NCI-H460 (cell line): ENCODE data around the gene GJA4. TPM values are rescaled to one million over a fixed set of nuclear protein-coding genes. Genes with fewer than 3 reads are reported as not detected.
A peak's percentile ranks its signal among the peaks of the same experiment; 100 is the strongest.
"Not testable (repeated sequence)": the region's sequence is repeated elsewhere in the genome, so short reads cannot be mapped to it uniquely, and the experiment has no call there.

Experiments
- DNase-seq: peaks from one replicate; pipeline ENCODE4 v3.0.0-alpha.2; 2016; ENCODE audit warnings: low read depth; ENCODE audit errors: extremely low read depth
- total RNA-seq: library from RNA; depleted of rRNA; stranded (reverse); fragments of >200 nt; shearing (Covaris generic); gene quantifications from 2 replicates; pipeline ENCODE4 v1.2.3, GENCODE V29; 2014

GJA4 gene
- total RNA-seq, 1 experiment from 2014 or later, result not detected

DNA sequence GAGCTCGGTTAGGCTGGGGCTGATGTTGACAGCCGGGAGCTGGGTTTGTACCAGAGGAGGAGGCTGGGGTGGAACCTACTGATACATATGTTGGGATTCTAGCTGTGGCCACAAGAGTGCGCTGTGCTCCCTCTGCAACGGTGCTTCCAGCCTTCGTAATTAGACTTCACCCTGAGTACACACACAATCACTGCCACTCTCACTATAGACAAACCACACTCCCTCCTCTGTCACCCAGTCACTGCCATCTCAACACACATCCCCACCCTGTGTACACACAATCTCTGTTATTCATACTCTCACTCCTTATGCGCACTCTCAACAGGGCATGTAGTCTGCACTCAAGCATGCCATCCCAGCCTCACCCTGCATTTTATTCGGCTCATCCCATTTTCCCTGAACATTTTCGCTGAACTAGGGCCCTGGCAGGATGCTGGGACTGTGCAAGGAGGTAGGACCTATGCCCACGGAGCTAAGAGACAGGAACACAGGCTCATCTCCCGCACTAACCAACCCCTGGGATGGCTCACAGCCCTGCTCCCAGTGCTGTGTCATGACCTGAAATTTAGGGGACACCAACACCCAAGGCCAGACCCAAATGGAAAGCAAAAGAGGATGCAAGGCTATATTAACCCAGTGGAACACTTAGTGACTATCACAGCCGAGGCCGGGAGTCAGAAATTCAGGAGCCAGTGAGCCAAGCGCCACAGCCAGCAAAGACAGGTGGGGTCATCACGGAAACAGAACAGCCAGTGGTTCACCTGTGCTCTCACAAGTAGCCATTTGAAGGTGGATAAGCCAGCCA is 6.1 kb upstream of the GJA4 start:
- peak; percentile 38 for DNase-seq

DNA sequence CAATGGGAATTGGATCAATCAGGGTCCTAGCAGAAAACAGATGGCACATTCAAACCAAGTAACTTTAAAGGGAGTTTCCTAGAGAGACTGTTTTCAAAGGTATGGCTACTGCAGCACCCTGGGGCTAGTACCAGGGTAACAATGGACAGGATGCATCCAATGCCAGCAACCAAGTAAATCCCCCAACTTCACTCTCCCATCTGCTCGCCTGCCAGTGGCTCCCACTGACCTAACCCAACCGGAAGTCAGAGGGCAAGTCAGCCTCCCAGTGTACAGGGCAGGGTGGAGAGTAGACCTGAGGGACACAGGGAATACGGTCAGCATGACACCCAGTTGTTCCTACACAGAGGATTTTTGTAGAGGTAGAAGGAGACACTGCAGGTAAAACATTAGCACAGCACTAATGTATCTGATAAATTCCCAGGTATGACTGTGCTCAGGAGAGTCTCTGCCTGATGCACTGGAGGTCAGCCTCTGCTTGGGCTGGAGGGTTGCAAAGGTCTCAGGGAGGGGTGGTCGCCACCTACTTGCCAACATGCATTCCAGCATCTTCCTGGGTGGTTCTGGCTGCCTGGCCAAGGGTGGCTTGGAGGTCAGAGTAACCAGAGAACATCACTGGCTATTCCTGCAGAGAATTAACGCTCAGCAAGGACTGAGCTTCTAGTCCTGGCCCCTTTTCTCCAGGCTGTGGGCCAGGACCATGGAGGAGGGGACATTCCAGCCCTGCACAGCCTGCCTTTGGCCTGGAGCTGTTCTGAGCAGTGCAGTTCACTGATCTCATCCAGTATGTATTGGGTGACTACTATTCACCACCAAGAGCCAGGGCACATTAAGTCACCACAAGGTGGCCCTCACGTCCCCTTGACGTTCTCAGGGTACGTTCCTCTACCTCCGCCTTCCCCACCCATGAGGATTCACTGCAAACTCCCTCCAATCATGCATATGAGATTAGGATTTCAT is 5.1 kb upstream of the GJA4 start:
- no peak for DNase-seq

DNA sequence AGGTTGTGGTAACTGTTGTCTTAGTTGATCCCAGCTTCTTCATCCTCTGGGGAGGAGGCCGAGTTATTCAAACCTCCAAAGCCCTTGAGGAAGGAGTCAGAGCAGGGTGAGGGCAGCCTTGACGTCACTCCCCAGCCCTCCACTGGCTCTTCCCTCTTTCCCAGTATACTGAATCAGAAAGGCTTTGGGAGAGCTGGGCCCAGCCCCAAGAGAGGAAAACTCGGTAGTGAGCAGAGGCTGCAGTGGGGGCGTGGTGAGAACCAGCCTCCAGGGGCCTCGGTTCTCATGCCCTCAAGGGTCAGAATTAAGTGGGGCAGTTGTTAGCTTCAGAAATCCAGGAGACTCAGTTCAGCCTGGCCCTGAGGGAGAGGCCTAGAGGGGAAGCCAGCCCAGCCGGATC is 1.8 kb upstream of the GJA4 start:
- no peak for DNase-seq

- DNase-seq, result no peak
Measured at GRCh38 chr1:34792424-34792823, 375 bp upstream of the GJA4 start.

- DNase-seq, result no peak
Measured at GRCh38 chr1:34794001-34794789, 1.4 kb downstream of the GJA4 start.

DNA sequence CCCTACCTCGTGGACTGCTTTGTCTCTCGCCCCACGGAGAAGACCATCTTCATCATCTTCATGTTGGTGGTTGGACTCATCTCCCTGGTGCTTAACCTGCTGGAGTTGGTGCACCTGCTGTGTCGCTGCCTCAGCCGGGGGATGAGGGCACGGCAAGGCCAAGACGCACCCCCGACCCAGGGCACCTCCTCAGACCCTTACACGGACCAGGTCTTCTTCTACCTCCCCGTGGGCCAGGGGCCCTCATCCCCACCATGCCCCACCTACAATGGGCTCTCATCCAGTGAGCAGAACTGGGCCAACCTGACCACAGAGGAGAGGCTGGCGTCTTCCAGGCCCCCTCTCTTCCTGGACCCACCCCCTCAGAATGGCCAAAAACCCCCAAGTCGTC is 2.0 kb downstream of the GJA4 start:
- DNase-seq, result no peak

- no peak for DNase-seq
Measured at GRCh38 chr1:34795916-34796315, 3.1 kb downstream of the GJA4 start.

DNA sequence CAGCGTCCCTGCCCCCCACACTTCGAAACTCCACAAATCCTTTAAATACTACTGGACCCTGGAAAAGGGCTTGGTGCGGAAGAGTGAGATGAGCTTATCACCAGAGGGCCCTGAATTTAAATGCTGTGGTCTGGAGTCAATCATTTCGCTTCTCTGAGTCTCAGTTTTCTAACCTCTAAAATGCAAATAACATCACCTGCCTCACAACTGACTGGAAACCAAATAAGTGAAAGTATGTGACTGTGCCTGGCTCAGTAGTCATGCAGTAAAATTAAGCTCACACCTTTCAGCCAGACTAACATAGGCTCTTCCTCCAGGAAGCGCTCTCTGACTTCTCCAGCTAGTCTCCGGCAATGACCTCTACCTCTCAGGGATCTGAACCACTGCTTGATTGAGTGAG is 4.2 kb downstream of the GJA4 start:
- no peak for DNase-seq

GRCh38 chr1:34800214-34800613 is 7.4 kb downstream of the GJA4 start:
- no peak for DNase-seq

GRCh38 chr1:34803770-34804169 is 11.0 kb downstream of the GJA4 start:
- DNase-seq, result no peak

GRCh38 chr1:34806396-34806795 is 13.6 kb downstream of the GJA4 start:
- DNase-seq, result no peak

GRCh38 chr1:34808051-34808810 is 15.4 kb downstream of the GJA4 start:
- DNase-seq, result no peak

DNA sequence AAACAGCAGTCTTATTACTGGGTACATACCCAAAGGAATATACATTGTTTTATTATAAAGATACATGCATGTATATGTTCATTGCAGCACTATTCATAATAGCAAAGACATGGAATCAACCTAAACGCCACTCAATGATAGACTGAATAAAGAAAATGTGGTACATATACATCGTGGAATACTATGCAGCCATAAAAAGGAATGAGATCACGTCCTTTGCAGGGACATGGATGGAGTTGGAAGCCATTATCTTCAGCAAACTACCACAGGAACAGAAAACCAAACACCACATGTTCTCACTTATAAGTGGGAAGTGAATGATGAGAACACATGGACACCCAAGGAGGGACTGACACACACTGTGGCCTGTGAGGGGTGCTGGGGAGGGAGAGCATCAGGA is 18.0 kb downstream of the GJA4 start:
- not testable (repeated sequence) for DNase-seq

GRCh38 chr1:34816332-34816731 is 23.5 kb downstream of the GJA4 start:
- no peak for DNase-seq

DNA sequence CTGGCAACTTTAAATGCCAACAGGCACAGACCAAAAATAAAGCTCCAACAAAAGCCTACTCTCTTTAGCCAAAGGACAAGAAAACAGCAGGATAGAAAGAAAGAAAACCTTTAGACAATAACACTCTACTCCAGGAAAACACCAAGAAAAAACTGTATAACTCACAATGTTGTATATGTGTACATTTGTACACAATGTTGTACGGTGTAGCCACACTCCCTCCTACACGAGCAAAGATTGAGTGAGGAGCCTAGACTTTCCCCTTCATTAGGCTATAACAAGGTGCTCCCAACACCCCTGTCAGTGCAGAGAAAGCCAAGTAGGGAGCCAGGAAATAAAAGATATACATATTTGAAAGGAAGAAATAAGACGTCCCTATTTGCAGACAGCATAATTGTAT is 24.0 kb downstream of the GJA4 start:
- DNase-seq, result no peak

DNA sequence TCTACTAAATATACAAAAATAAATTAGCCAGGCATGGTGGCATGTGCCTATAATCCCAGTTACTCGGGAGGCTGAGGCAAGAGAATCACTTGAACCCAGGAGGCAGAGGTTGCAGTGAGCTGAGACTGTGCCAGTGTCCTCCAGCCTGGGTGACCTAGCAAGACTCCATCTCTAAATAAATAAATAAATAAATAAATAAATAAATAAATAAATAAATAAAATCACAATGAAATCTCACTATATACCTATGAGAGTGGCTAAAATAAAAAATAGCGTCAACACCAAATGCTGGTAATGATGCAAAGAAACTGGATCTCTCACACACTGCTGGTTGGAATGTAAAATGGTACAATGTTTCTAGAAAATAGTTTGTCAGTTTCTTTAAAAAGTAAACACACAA is 26.1 kb downstream of the GJA4 start:
- not testable (repeated sequence) for DNase-seq

GRCh38 chr1:34822202-34822601 is 29.4 kb downstream of the GJA4 start:
- no peak for DNase-seq

DNA sequence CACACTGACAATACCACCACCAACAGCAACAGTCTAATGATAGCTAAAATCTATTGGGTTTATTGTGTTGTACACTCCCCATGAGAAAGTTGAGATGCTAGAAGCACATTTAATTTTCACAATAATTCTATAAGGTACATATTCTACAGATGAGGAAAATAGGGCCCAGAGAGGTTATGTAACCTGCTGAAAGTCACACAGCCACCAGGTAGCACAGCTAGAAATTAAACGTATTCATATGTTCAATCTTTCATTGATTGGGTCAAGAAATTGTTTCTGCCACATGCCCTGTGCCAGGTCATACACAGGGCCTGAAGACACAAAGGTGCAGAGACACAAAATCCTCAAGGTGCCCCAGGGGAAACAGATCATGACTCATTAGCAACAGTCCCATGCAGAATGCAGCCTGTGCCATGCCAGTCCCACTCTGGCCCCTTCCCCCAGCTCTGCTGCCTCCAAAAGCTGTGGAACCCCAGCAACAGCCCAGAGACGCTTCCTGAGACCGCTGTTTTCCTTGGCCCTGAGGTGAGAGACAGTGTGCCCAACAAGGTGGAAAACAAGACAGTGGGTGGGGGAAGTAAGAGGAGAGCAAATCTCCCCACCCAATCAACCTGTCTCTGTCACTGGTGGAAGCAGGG is 32.1 kb downstream of the GJA4 start:
- DNase-seq, result no peak

GRCh38 chr1:34825455-34826091 is 32.8 kb downstream of the GJA4 start:
- no peak for DNase-seq
